ENCODE results near the gene FAF2. TPM values are rescaled to one million over a fixed set of nuclear protein-coding genes. Genes with fewer than 3 reads are reported as not detected.

FAF2 gene
- total RNA-seq, 2 experiments from 2014 or later: 27.5 to 30.1 TPM

DNA sequence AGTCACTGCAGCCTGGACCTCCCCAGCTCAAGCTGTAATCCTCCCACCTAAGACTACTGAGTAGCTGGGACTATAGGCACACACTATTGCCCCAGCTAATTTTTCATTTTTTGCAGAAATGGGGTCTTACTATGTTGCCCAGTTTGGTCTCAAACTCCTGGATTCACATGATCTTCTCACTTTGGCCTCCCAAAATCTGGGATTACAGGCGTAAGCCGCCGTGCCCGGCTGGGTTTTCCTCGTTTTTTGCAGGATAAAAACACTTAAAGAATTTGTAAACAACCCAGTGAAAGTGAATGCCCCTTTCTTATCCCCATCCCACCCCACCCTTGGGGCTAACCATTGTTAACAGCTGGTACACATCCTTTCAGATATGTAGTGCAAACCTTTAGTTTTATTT is 39.6 kb upstream of the FAF2 start:
- Histone ChIP-seq H3K36me3 (ENCODE audit: insufficient read depth, low read length) (peaks cover 38% of the 10 kb centered on the region), H3K4me1 (ENCODE audit: insufficient read depth, low read length) (peaks cover 8% of the 10 kb centered on the region), H3K27ac (ENCODE audit: low read depth in 1 of 2, low read length in 2 of 2) (no peak overlapping the region), H3K27me3 (ENCODE audit: control insufficient read depth in 1 of 2, insufficient read depth in 2 of 2, low read length in 2 of 2) (no peaks in the 10 kb centered on the region), H3K4me3 (ENCODE audit: low read length) (no peak overlapping the region), H3K9me3 (ENCODE audit: control insufficient read depth in 1 of 2, insufficient read depth in 1 of 2, low read length in 2 of 2) (no peaks in the 10 kb centered on the region)
- ATAC-seq (ENCODE audit: poor library complexity) (no peak), DNase-seq (no peak)
- Mint-ChIP-seq H3K9me3 (no peaks in the 10 kb centered on the region), H3K4me1 (ENCODE audit: low read depth) (peaks cover 18% of the 10 kb centered on the region), H3K4me3 (no peak overlapping the region), H3K36me3 (ENCODE audit: low read depth) (peaks cover 42% of the 10 kb centered on the region), H3K27ac (no peak overlapping the region), H3K27me3 (no peaks in the 10 kb centered on the region)
- intact Hi-C loops (cut with DNase I, micrococcal nuclease): no loop called here
- ChIA-PET POLR2A (no interaction called here), CTCF (interaction anchor here (0.7 kb wide), 2 partner anchors 171 to 1031 kb away, joined by 3 to 5 read pairs; no protein-coding TSS in a partner anchor)
- TF ChIP-seq, protein P1, sequence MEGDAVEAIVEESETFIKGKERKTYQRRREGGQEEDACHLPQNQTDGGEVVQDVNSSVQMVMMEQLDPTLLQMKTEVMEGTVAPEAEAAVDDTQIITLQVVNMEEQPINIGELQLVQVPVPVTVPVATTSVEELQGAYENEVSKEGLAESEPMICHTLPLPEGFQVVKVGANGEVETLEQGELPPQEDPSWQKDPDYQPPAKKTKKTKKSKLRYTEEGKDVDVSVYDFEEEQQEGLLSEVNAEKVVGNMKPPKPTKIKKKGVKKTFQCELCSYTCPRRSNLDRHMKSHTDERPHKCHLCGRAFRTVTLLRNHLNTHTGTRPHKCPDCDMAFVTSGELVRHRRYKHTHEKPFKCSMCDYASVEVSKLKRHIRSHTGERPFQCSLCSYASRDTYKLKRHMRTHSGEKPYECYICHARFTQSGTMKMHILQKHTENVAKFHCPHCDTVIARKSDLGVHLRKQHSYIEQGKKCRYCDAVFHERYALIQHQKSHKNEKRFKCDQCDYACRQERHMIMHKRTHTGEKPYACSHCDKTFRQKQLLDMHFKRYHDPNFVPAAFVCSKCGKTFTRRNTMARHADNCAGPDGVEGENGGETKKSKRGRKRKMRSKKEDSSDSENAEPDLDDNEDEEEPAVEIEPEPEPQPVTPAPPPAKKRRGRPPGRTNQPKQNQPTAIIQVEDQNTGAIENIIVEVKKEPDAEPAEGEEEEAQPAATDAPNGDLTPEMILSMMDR (IDR thresholded peaks at IDR 0.05): no peak

DNA sequence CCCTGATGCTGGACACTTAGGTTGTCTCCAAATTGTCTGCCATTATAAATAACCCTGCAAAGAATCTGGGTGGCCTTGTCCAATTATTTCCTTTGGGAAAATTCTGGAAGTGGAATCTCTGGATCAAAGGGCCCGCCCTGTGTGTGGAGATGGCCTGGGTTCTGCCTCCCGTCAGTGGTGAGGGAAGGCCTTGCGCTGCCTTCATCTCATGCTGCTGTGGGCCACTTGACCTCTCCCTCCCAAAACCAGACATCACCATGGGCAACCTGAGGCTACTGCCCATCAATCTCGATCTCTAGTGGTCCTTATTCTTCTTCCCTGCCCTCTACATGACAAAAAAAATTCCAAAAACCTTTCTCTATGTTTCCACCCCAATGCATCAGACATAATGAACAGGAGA is 38.4 kb upstream of the FAF2 start:
- TF ChIP-seq, protein P1 (IDR thresholded peaks at IDR 0.05): no peak
- Mint-ChIP-seq H3K27me3 (no peaks in the 10 kb centered on the region), H3K27ac (no peak overlapping the region), H3K4me1 (ENCODE audit: low read depth) (peaks cover 30% of the 10 kb centered on the region), H3K4me3 (no peak overlapping the region), H3K9me3 (no peaks in the 10 kb centered on the region), H3K36me3 (ENCODE audit: low read depth) (peaks cover 47% of the 10 kb centered on the region)
- Histone ChIP-seq H3K9me3 (ENCODE audit: control insufficient read depth in 1 of 2, insufficient read depth in 1 of 2, low read length in 2 of 2) (no peaks in the 10 kb centered on the region), H3K4me3 (ENCODE audit: low read length) (no peak overlapping the region), H3K36me3 (ENCODE audit: insufficient read depth, low read length) (peaks cover 38% of the 10 kb centered on the region), H3K4me1 (ENCODE audit: insufficient read depth, low read length) (peaks cover 20% of the 10 kb centered on the region), H3K27me3 (ENCODE audit: control insufficient read depth in 1 of 2, insufficient read depth in 2 of 2, low read length in 2 of 2) (no peaks in the 10 kb centered on the region), H3K27ac (ENCODE audit: low read depth in 1 of 2, low read length in 2 of 2) (no peak overlapping the region)
- CTCF ChIA-PET: no interaction called here
- intact Hi-C loops (cut with DNase I, micrococcal nuclease): loop anchor here in 1 of 2 experiments (5.0 kb wide), 1 partner anchor 677 kb away; no protein-coding TSS in a partner anchor
- no peak for ATAC-seq (ENCODE audit: poor library complexity)
- POLR2A ChIA-PET: interaction anchor here (0.8 kb wide), 1 partner anchor 48 kb away, joined by 4 read pairs; the partner anchor contains the start of gene KIAA1191
- no peak for DNase-seq

DNA sequence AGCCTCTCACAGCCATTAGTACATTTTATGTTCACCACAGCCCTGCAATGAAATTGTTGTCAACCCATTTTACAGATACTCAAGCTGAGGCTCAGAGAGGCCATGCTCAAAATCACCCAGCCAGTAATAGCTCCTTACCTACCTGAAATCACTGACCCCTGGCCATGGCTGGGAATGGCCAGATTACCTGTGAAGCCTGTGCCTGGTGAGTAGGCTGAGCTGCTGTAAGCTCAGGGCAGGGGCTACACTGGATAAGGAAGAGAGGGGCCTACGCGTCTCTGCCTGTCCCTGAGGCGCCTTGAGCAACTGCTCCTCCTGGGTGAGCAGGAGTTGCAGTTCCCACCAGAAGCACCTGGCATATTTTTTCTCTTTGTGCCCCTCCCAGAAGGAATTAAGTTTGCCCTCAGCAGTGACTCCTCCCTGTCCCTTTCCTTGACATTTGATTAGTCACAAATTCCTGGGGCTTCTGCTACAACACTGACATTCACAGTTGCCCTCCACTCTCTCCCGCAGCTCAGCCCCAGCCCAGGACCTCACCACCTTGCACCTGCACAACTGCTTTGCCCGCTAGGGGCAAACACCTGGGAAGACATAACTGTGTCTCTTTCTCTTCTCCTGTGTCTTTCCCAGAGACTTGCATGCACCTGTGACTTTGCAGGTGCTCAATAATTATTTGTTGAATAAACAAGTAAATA is 37.6 kb upstream of the FAF2 start:
- Mint-ChIP-seq H3K36me3 (ENCODE audit: low read depth) (peaks cover 47% of the 10 kb centered on the region), H3K4me1 (ENCODE audit: low read depth) (peaks cover 38% of the 10 kb centered on the region), H3K9me3 (no peaks in the 10 kb centered on the region), H3K4me3 (no peak overlapping the region), H3K27ac (no peak overlapping the region), H3K27me3 (no peaks in the 10 kb centered on the region)
- H3K4me1 ChIP-seq (ENCODE audit: insufficient read depth, low read length): peaks cover 29% of the 10 kb centered on the region
- H3K9me3 ChIP-seq (ENCODE audit: control insufficient read depth in 1 of 2, insufficient read depth in 1 of 2, low read length in 2 of 2): no peaks in the 10 kb centered on the region
- CTCF ChIA-PET: no interaction called here
- intact Hi-C loops (cut with DNase I, micrococcal nuclease): loop anchor here in 1 of 2 experiments (5.0 kb wide), 1 partner anchor 678 kb away; no protein-coding TSS in a partner anchor
- no peak overlapping the region for H3K27ac ChIP-seq (ENCODE audit: low read depth in 1 of 2, low read length in 2 of 2)
- POLR2A ChIA-PET: interaction anchor here (0.8 kb wide), 1 partner anchor 49 kb away, joined by 4 read pairs; the partner anchor contains the start of gene KIAA1191
- no peak for ATAC-seq (ENCODE audit: poor library complexity)
- no peak overlapping the region for H3K4me3 ChIP-seq (ENCODE audit: low read length)
- peaks cover 31% of the 10 kb centered on the region for H3K36me3 ChIP-seq (ENCODE audit: insufficient read depth, low read length)
- TF ChIP-seq, protein P1 (IDR thresholded peaks at IDR 0.05): no peak
- H3K27me3 ChIP-seq (ENCODE audit: control insufficient read depth in 1 of 2, insufficient read depth in 2 of 2, low read length in 2 of 2): no peaks in the 10 kb centered on the region
- DNase-seq: no peak
